Breast epithelium (tissue), 3 donors: Measurements from ENCODE around the gene TFB1M.

Source experiments
- POLR2A ChIP-seq: fragments of 450-650 bp; IDR thresholded peaks from one replicate; pipeline ENCODE4 v1.6.1; 2016; ENCODE audit warnings: antibody characterized with exemption, mild to moderate bottlenecking, moderate library complexity
- POLR2AphosphoS5 ChIP-seq, 3 donors: sonication (generic); formaldehyde crosslinking; IDR thresholded peaks; one replicate each; pipeline ENCODE4 v1.6.1; 2017; ENCODE audit warnings: antibody characterized with exemption in 3 of 3
- TF ChIP-seq, protein P1 (sequence below), 3 donors: fragments of 450-650 bp; IDR thresholded peaks; one replicate each; pipeline ENCODE4 v1.5.1; 2016 to 2017; ENCODE audit warnings: antibody characterized with exemption in 3 of 3, mild to moderate bottlenecking in 3 of 3, moderate library complexity in 3 of 3

GRCh38 chr6:155253337-155253736 lies 60.9 kb downstream of the TFB1M start:
- TF ChIP-seq POLR2AphosphoS5 (IDR thresholded peaks at IDR 0.05) = no peak
- TF ChIP-seq, protein P1, sequence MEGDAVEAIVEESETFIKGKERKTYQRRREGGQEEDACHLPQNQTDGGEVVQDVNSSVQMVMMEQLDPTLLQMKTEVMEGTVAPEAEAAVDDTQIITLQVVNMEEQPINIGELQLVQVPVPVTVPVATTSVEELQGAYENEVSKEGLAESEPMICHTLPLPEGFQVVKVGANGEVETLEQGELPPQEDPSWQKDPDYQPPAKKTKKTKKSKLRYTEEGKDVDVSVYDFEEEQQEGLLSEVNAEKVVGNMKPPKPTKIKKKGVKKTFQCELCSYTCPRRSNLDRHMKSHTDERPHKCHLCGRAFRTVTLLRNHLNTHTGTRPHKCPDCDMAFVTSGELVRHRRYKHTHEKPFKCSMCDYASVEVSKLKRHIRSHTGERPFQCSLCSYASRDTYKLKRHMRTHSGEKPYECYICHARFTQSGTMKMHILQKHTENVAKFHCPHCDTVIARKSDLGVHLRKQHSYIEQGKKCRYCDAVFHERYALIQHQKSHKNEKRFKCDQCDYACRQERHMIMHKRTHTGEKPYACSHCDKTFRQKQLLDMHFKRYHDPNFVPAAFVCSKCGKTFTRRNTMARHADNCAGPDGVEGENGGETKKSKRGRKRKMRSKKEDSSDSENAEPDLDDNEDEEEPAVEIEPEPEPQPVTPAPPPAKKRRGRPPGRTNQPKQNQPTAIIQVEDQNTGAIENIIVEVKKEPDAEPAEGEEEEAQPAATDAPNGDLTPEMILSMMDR (IDR thresholded peaks at IDR 0.05) = no peak
- TF ChIP-seq POLR2A = no peak
